HCT116 (cell line): ENCODE measurements around the gene MSRB3. TPM values are rescaled to one million over a fixed set of nuclear protein-coding genes. Genes with fewer than 3 reads are reported as not detected.

Experiments used
- ATAC-seq: fragments of 200-7000 bp; cut with Tn5 transposase; 2 replicates; pipeline ENCODE4 v1.9.1; 2020; ENCODE audit warnings: mild to moderate bottlenecking, moderate library complexity
- BruUV-seq: library from RNA; stranded (reverse); fragments of 400-500 nt; replicated peaks from 2 replicates; lab custom pipeline; 2021; lab: Mats Ljungman, UMichigan
- CTCF ChIA-PET: fragments of 300-600 bp; sonication (Branson Sonifier 250); formaldehyde crosslinking; loops from one replicate; lab custom pipeline; 2021; ENCODE audit warnings: antibody characterized with exemption; lab: Charles Lee
- POLR2A ChIA-PET: fragments of 300-600, 350-600 bp; sonication (Branson Sonifier 250); formaldehyde crosslinking; loops from one replicate; lab custom pipeline; 2021; ENCODE audit warnings: antibody characterized with exemption; lab: Charles Lee
- RAD21 ChIA-PET, 2 experiments: fragments of 300-600 bp; sonication (Branson Sonifier 250); formaldehyde crosslinking; loops; one replicate each; lab custom pipeline; 2023; ENCODE audit warnings: low total read pairs in 2 of 2; ENCODE audit not compliant: uncharacterized antibody in 2 of 2, unreplicated experiment in 2 of 2, low non-redundant PET in 1 of 2; lab: Charles Lee
- DNase-seq: peaks from one replicate; pipeline ENCODE4 v3.0.0-alpha.2; 2010; ENCODE audit warnings: low read depth, low spot score
- H2AFZ ChIP-seq: fragments of 200-600 bp; shearing (Covaris generic), sonication (generic); 2 replicates; pipeline ENCODE4 v1.6.1; 2017; ENCODE audit warnings: low read depth, mixed run types, mixed read lengths, antibody characterized with exemption, low read length; ENCODE audit not compliant: poor library complexity, severe bottlenecking
- H3K27ac ChIP-seq: 2 replicates; pipeline ENCODE4 v1.5.1; 2012; ENCODE audit warnings: low read depth, low read length
- H3K27me3 ChIP-seq: fragments of 200-600 bp; sonication (generic); 2 replicates; pipeline ENCODE4 v1.6.1; 2016; ENCODE audit warnings: mixed run types, low read length, mixed read lengths; ENCODE audit not compliant: insufficient read depth
- H3K36me3 ChIP-seq, 2 experiments: fragments of 200-500 bp in 1 of 2; fragments of 200-600 bp in 1 of 2; sonication (Bioruptor generic) in 1 of 2; sonication (generic) in 1 of 2; 2 replicates each; pipeline versions ENCODE4 v1.5.1 to v1.6.1; 2014 to 2016; ENCODE audit warnings: low read length in 2 of 2, inconsistent platforms in 1 of 2, mixed read lengths in 1 of 2, mixed run types in 1 of 2; ENCODE audit not compliant: insufficient read depth in 2 of 2, control insufficient read depth in 1 of 2
- H3K4me1 ChIP-seq, 2 experiments: fragments of 200-600 bp in 1 of 2; sonication (generic) in 1 of 2; 2 replicates each; pipeline versions ENCODE4 v1.5.1 to v1.6.1; 2012 to 2017; ENCODE audit warnings: low read length in 2 of 2, inconsistent platforms in 1 of 2, mild to moderate bottlenecking in 1 of 2, mixed read lengths in 1 of 2, mixed run types in 1 of 2, moderate library complexity in 1 of 2; ENCODE audit not compliant: insufficient read depth in 2 of 2, control insufficient read depth in 1 of 2
- H3K4me2 ChIP-seq: fragments of 200-600 bp; sonication (generic); 2 replicates; pipeline ENCODE4 v1.6.1; 2017; ENCODE audit warnings: mixed run types, low read length, mixed read lengths
- H3K4me3 ChIP-seq, 2 experiments: fragments of 200-600 bp in 1 of 2; sonication (generic) in 1 of 2; replicated peaks in 1 of 2; 2 replicates each; pipeline ENCODE4 v1.5.1; 2011 to 2016; ENCODE audit warnings: low read length in 2 of 2, control low read depth in 1 of 2, low read depth in 1 of 2, mild to moderate bottlenecking in 1 of 2, mixed read lengths in 1 of 2, mixed run types in 1 of 2
- H3K79me2 ChIP-seq: fragments of 200-600 bp; sonication (generic); 2 replicates; pipeline ENCODE4 v1.6.1; 2017; ENCODE audit warnings: mild to moderate bottlenecking, mixed run types, low read length, moderate library complexity, mixed read lengths; ENCODE audit not compliant: insufficient read depth
- H3K9ac ChIP-seq: fragments of 200-600 bp; sonication (generic); 2 replicates; pipeline ENCODE4 v1.6.1; 2016; ENCODE audit warnings: low read length, mixed read lengths
- H3K9me2 ChIP-seq: fragments of 200-600 bp; sonication (generic), shearing (Covaris generic); 2 replicates; pipeline ENCODE4 v1.6.1; 2017; ENCODE audit warnings: mixed run types, mild to moderate bottlenecking, moderate library complexity; ENCODE audit not compliant: insufficient read depth
- H3K9me3 ChIP-seq, 2 experiments: fragments of 200-500 bp in 1 of 2; fragments of 200-600 bp in 1 of 2; sonication (Bioruptor generic) in 1 of 2; sonication (generic) in 1 of 2; 2 replicates each; pipeline ENCODE4 v1.6.1; 2014 to 2017; ENCODE audit warnings: low read length in 2 of 2, mixed read lengths in 2 of 2, inconsistent platforms in 1 of 2, low read depth in 1 of 2, mild to moderate bottlenecking in 1 of 2, mixed run types in 1 of 2, moderate library complexity in 1 of 2; ENCODE audit not compliant: control insufficient read depth in 1 of 2, insufficient read depth in 1 of 2
- H4K20me1 ChIP-seq: fragments of 200-600 bp; sonication (generic), shearing (Covaris generic); 2 replicates; pipeline ENCODE4 v1.6.1; 2017; ENCODE audit warnings: mixed run types, mild to moderate bottlenecking, moderate library complexity; ENCODE audit not compliant: insufficient read depth
- CBX3 ChIP-seq: IDR thresholded peaks from 2 replicates; pipeline ENCODE4 v1.6.1; 2012; ENCODE audit warnings: low read depth
- CEBPB ChIP-seq: IDR thresholded peaks from 2 replicates; pipeline ENCODE4 v1.6.1; 2012; ENCODE audit warnings: low read depth
- CTCF ChIP-seq, 3 experiments: fragments of 200-600 bp in 1 of 3; sonication (generic) in 1 of 3; IDR thresholded peaks in 2 of 3; conservative IDR thresholded peaks in 1 of 3; 2 replicates each; pipeline ENCODE4 v1.5.1; 2012 to 2017; ENCODE audit warnings: low read depth in 2 of 3, low read length in 2 of 3, antibody characterized with exemption in 1 of 3, borderline replicate concordance in 1 of 3, control low read depth in 1 of 3, mild to moderate bottlenecking in 1 of 3, mixed read lengths in 1 of 3, mixed run types in 1 of 3, moderate library complexity in 1 of 3; ENCODE audit not compliant: insufficient read depth in 1 of 3
- ELF1 ChIP-seq: IDR thresholded peaks from 2 replicates; pipeline ENCODE4 v1.6.1; 2012; ENCODE audit warnings: low read depth, borderline replicate concordance
- EZH2 ChIP-seq: fragments of 200-600 bp; sonication (generic); IDR thresholded peaks from 2 replicates; pipeline ENCODE4 v1.6.1; 2017; ENCODE audit warnings: antibody characterized with exemption, mixed run types
- EZH2phosphoT487 ChIP-seq: fragments of 200-600 bp; IDR thresholded peaks from 2 replicates; pipeline ENCODE4 v1.6.1; 2018; ENCODE audit warnings: antibody characterized with exemption, borderline replicate concordance
- FOSL1 ChIP-seq: IDR thresholded peaks from 2 replicates; pipeline ENCODE4 v1.6.1; 2012; ENCODE audit warnings: low read depth
- MAX ChIP-seq: IDR thresholded peaks from 2 replicates; pipeline ENCODE4 v1.6.1; 2012
- RAD21 ChIP-seq: IDR thresholded peaks from 2 replicates; pipeline ENCODE4 v1.6.1; 2012; ENCODE audit warnings: low read depth, mild to moderate bottlenecking
- SP1 ChIP-seq: IDR thresholded peaks from 2 replicates; pipeline ENCODE4 v1.6.1; 2012; ENCODE audit warnings: low read depth
- SRF ChIP-seq: IDR thresholded peaks from 2 replicates; pipeline ENCODE4 v1.6.1; 2012; ENCODE audit warnings: low read depth
- TCF7L2 ChIP-seq: IDR thresholded peaks from 2 replicates; pipeline ENCODE4 v1.7.0; 2011; ENCODE audit warnings: borderline replicate concordance, inconsistent platforms; ENCODE audit not compliant: insufficient read depth, insufficient read length; ENCODE audit errors: extremely low read depth
- ZFX ChIP-seq: fragments of 450-650 bp; IDR thresholded peaks from 2 replicates; pipeline ENCODE4 v1.6.1; 2017
- ZNF274 ChIP-seq: fragments of 200-500 bp; sonication (Bioruptor generic); IDR thresholded peaks from 2 replicates; pipeline ENCODE4 v1.6.1; 2014; ENCODE audit warnings: mild to moderate bottlenecking, low read depth, low read length, inconsistent platforms
- intact Hi-C: fragments of 100-400 bp; cut with micrococcal nuclease; formaldehyde crosslinking; loops from 2 replicates; pipeline ENCODE4 v1.10.0; 2022
- total RNA-seq: library from RNA; stranded (reverse); gene quantifications from one replicate; pipeline ENCODE4 v1.2.1, GENCODE V29; 2021; ENCODE audit not compliant: unreplicated experiment
- TF ChIP-seq, protein P1 (sequence below): IDR thresholded peaks from 2 replicates; pipeline ENCODE4 v1.6.1; 2012; ENCODE audit warnings: low read depth

MSRB3 gene
- total RNA-seq, 1 experiment from 2014 or later, result 8.2 TPM

DNA sequence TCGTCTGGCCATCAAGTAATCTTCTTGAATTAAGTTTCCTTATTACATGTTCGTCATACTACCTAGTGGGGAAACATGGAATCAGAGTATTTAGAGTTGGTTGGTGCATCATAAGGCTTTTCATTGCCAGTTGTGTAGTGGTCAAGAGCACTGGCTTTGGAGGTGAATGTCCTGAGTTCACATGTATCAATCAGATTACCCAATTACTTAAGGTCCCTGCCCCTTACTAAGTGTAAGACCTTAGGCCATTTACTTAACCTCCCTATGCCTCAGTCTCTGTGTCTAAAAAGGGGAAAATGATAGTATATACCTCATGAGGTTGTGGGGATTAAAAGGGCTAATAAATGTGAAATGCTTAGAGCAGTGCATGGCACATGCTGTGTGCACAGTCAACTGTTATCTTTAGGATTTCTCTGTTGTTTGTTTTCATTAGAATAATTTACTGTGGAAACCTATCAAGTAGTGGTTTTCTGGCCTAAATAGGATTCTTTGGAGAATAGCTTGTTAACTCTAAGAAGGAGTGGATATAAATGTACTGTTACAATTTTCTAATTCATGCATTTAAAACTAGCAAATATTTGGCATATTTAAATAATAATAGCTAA lies 27.0 kb downstream of the MSRB3 start:
- Histone ChIP-seq H4K20me1 (no peaks in the 10 kb centered on the region), H3K9me2 (no peaks in the 10 kb centered on the region; the same call in 1 of the 2 replicates), H3K9ac (no peak overlapping the region), H3K27me3 (no peaks in the 10 kb centered on the region), H3K4me3 (no peak overlapping the region), H3K4me2 (no peak overlapping the region), H3K9me3 (no peaks in the 10 kb centered on the region), H3K36me3 (no peaks in the 10 kb centered on the region), H2AFZ (no peak overlapping the region), H3K79me2 (peaks cover 10% of the 10 kb centered on the region), H3K27ac (peak overlapping the region; percentile 95; the same call in 1 of the 2 replicates), H3K4me1 (peaks cover 44 to 73% of the 10 kb centered on the region in 2 experiments)
- TF ChIP-seq TCF7L2 (no peak), FOSL1 (no peak), RAD21 (no peak), CBX3 (no peak), ZFX (no peak), MAX (no peak; the same call in 1 of the 2 replicates), SRF (no peak), EZH2 (no peak), CTCF (IDR thresholded peaks at IDR 0.05 in 2 of 3, conservative IDR thresholded peaks at IDR 0.05 in 1 of 3; ENCODE audit: borderline replicate concordance in 1 of 3, insufficient read depth in 1 of 3, low read depth in 2 of 3, low read length in 2 of 3) (no peak), EZH2phosphoT487 (no peak), ZNF274 (no peak), ELF1 (no peak), CEBPB (no peak), SP1 (no peak)
- TF ChIP-seq, protein P1, sequence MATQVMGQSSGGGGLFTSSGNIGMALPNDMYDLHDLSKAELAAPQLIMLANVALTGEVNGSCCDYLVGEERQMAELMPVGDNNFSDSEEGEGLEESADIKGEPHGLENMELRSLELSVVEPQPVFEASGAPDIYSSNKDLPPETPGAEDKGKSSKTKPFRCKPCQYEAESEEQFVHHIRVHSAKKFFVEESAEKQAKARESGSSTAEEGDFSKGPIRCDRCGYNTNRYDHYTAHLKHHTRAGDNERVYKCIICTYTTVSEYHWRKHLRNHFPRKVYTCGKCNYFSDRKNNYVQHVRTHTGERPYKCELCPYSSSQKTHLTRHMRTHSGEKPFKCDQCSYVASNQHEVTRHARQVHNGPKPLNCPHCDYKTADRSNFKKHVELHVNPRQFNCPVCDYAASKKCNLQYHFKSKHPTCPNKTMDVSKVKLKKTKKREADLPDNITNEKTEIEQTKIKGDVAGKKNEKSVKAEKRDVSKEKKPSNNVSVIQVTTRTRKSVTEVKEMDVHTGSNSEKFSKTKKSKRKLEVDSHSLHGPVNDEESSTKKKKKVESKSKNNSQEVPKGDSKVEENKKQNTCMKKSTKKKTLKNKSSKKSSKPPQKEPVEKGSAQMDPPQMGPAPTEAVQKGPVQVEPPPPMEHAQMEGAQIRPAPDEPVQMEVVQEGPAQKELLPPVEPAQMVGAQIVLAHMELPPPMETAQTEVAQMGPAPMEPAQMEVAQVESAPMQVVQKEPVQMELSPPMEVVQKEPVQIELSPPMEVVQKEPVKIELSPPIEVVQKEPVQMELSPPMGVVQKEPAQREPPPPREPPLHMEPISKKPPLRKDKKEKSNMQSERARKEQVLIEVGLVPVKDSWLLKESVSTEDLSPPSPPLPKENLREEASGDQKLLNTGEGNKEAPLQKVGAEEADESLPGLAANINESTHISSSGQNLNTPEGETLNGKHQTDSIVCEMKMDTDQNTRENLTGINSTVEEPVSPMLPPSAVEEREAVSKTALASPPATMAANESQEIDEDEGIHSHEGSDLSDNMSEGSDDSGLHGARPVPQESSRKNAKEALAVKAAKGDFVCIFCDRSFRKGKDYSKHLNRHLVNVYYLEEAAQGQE, result no peak
- no peak for ATAC-seq
- RAD21 ChIA-PET, result no interaction called here
- intact Hi-C loops, result loop anchor here (5.0 kb wide), 1 partner anchor 802 kb away; no protein-coding TSS in a partner anchor
- CTCF ChIA-PET, result interaction anchor here (0.8 to 1.7 kb wide), 9 partner anchors 12 to 802 kb away, joined by 3 to 12 read pairs (median 4); no protein-coding TSS in a partner anchor
- no TSS peak for BruUV-seq
- no peak for DNase-seq
- POLR2A ChIA-PET, result interaction anchor here (0.5 kb wide), 1 partner anchor 10 kb away, joined by 3 read pairs; no protein-coding TSS in a partner anchor
